Astrocyte (in vitro differentiated cells and primary cell): ENCODE measurements around the gene CDH20.

ENCODE experiments used
- CTCF ChIP-seq: IDR thresholded peaks from 2 replicates; pipeline ENCODE4 v1.5.1; 2011; ENCODE audit warnings: low read depth, mild to moderate bottlenecking, inconsistent platforms, low read length, moderate library complexity; ENCODE audit not compliant: insufficient read depth
- EZH2 ChIP-seq: IDR thresholded peaks from 2 replicates; pipeline ENCODE4 v1.6.1; 2012; ENCODE audit warnings: mild to moderate bottlenecking, low read length, inconsistent platforms; ENCODE audit not compliant: insufficient read depth

- TF ChIP-seq CTCF (no peak), EZH2 (no peak)
Measured at GRCh38 chr18:61587865-61588264, 254.6 kb downstream of the CDH20 start.
